Osteocyte (in vitro differentiated cells): Measurements from ENCODE around the gene CRYBG1. TPM values are rescaled to one million over a fixed set of nuclear protein-coding genes. Genes with fewer than 3 reads are reported as not detected.

ENCODE experiments used
- DNase-seq: peaks from one replicate; pipeline ENCODE4 v3.0.0; 2021; ENCODE audit warnings: mixed read lengths; ENCODE audit not compliant: unreplicated experiment; ENCODE audit errors: extremely low spot score
- H3K27ac Mint-ChIP-seq: one replicate; pipeline ENCODE4 v1.8.0; 2021; ENCODE audit warnings: mild to moderate bottlenecking, mixed read lengths; ENCODE audit not compliant: unreplicated experiment
- H3K27me3 Mint-ChIP-seq: one replicate; pipeline ENCODE4 v1.8.0; 2021; ENCODE audit warnings: mixed read lengths; ENCODE audit not compliant: unreplicated experiment
- H3K36me3 Mint-ChIP-seq: one replicate; pipeline ENCODE4 v1.8.0; 2021; ENCODE audit warnings: mixed read lengths; ENCODE audit not compliant: unreplicated experiment
- H3K4me1 Mint-ChIP-seq: one replicate; pipeline ENCODE4 v1.8.0; 2021; ENCODE audit warnings: mixed read lengths; ENCODE audit not compliant: unreplicated experiment
- H3K4me3 Mint-ChIP-seq: one replicate; pipeline ENCODE4 v1.8.0; 2021; ENCODE audit warnings: mild to moderate bottlenecking, moderate library complexity, mixed read lengths; ENCODE audit not compliant: unreplicated experiment
- H3K9me3 Mint-ChIP-seq: one replicate; pipeline ENCODE4 v1.8.0; 2021; ENCODE audit warnings: mixed read lengths; ENCODE audit not compliant: unreplicated experiment
- CTCF ChIP-seq: fragments of 200-600 bp; sonication (generic); IDR thresholded peaks from 2 replicates; pipeline ENCODE4 v1.5.0; 2021; ENCODE audit warnings: antibody characterized with exemption, mild to moderate bottlenecking, moderate library complexity
- total RNA-seq: library from RNA; stranded (reverse); gene quantifications from 2 replicates; pipeline ENCODE4 v1.2.1, GENCODE V29; 2021

CRYBG1 gene
- total RNA-seq, 1 donor from 2014 or later = 2.4 TPM

GRCh38 chr6:106569428-106569827 is 208.9 kb downstream of the CRYBG1 start:
- H3K36me3 Mint-ChIP-seq = peaks cover 9% of the 10 kb centered on the region
- H3K27ac Mint-ChIP-seq = no peak overlapping the region
- peaks cover 1% of the 10 kb centered on the region for H3K4me1 Mint-ChIP-seq
- no peaks in the 10 kb centered on the region for H3K9me3 Mint-ChIP-seq
- DNase-seq = no peak
- no peak for TF ChIP-seq CTCF
- no peaks in the 10 kb centered on the region for H3K27me3 Mint-ChIP-seq
- no peak overlapping the region for H3K4me3 Mint-ChIP-seq

- no peak for DNase-seq
- H3K27ac Mint-ChIP-seq = no peak overlapping the region
- H3K4me1 Mint-ChIP-seq = peaks cover 8% of the 10 kb centered on the region
- no peak overlapping the region for H3K4me3 Mint-ChIP-seq
- no peaks in the 10 kb centered on the region for H3K27me3 Mint-ChIP-seq
- H3K36me3 Mint-ChIP-seq = peaks cover 9% of the 10 kb centered on the region
- no peak for TF ChIP-seq CTCF
- no peaks in the 10 kb centered on the region for H3K9me3 Mint-ChIP-seq
Measured at GRCh38 chr6:106572436-106572835, 211.9 kb downstream of the CRYBG1 start.

- Mint-ChIP-seq H3K27me3 (no peaks in the 10 kb centered on the region), H3K36me3 (peaks cover 9% of the 10 kb centered on the region), H3K27ac (no peak overlapping the region), H3K4me1 (peaks cover 8% of the 10 kb centered on the region), H3K4me3 (no peak overlapping the region), H3K9me3 (no peaks in the 10 kb centered on the region)
- DNase-seq = peak; percentile 38
- no peak for TF ChIP-seq CTCF
Measured at GRCh38 chr6:106572875-106573585, 212.5 kb downstream of the CRYBG1 start.

- Mint-ChIP-seq H3K36me3 (peaks cover 6% of the 10 kb centered on the region), H3K9me3 (no peaks in the 10 kb centered on the region), H3K27me3 (no peaks in the 10 kb centered on the region), H3K4me3 (no peak overlapping the region), H3K4me1 (peaks cover 8% of the 10 kb centered on the region), H3K27ac (peak overlapping the region; percentile 61)
- TF ChIP-seq CTCF = no peak
- DNase-seq = no peak
Measured at GRCh38 chr6:106574741-106575458, 214.4 kb downstream of the CRYBG1 start.

- Mint-ChIP-seq H3K27ac (no peak overlapping the region), H3K27me3 (no peaks in the 10 kb centered on the region), H3K4me1 (peaks cover 8% of the 10 kb centered on the region), H3K36me3 (peaks cover 10% of the 10 kb centered on the region), H3K4me3 (no peak overlapping the region), H3K9me3 (no peaks in the 10 kb centered on the region)
- no peak for DNase-seq
- TF ChIP-seq CTCF = no peak
Measured at GRCh38 chr6:106579281-106579680, 218.8 kb downstream of the CRYBG1 start.
